GM12878 (cell line): Measurements from ENCODE around the gene HMOX1. TPM values are rescaled to one million over a fixed set of nuclear protein-coding genes. Genes with fewer than 3 reads are reported as not detected.

ENCODE experiments used
- BACH1 ChIP-seq: fragments of 450-650 bp; IDR thresholded peaks from 2 replicates; pipeline ENCODE4 v1.6.1; 2017; ENCODE audit warnings: mild to moderate bottlenecking, borderline replicate concordance
- BHLHE40 ChIP-seq, 2 experiments: fragments of 450-650 bp in 1 of 2; IDR thresholded peaks; 2 replicates each; pipeline ENCODE4 v1.6.1; 2011 to 2017; ENCODE audit warnings: low read depth in 2 of 2, borderline replicate concordance in 1 of 2, improper control_type of control experiment in 1 of 2, low read length in 1 of 2, mild to moderate bottlenecking in 1 of 2
- CBX3 ChIP-seq: fragments of 200-600 bp; sonication (generic); IDR thresholded peaks from 2 replicates; pipeline ENCODE4 v1.6.1; 2016; ENCODE audit warnings: low read depth, borderline replicate concordance
- E2F4 ChIP-seq: IDR thresholded peaks from 2 replicates; pipeline ENCODE4 v1.6.1; 2012; ENCODE audit warnings: low read depth, low read length, improper control_type of control experiment
- ESRRA ChIP-seq: IDR thresholded peaks from 2 replicates; pipeline ENCODE4 v1.6.1; 2012; ENCODE audit warnings: mild to moderate bottlenecking, low read length, improper control_type of control experiment
- ETV6 ChIP-seq, 2 experiments: fragments of 450-650 bp in 1 of 2; IDR thresholded peaks in 1 of 2; conservative IDR thresholded peaks in 1 of 2; 2 replicates each; pipeline ENCODE4 v1.6.1; 2014; ENCODE audit warnings: antibody characterized with exemption in 1 of 2, borderline replicate concordance in 1 of 2, low read depth in 1 of 2, mild to moderate bottlenecking in 1 of 2, moderate library complexity in 1 of 2
- GATAD2B ChIP-seq: fragments of 450-650 bp; conservative IDR thresholded peaks from 2 replicates; pipeline ENCODE4 v1.6.1; 2017; ENCODE audit warnings: low read depth, mild to moderate bottlenecking, moderate library complexity
- HDAC2 ChIP-seq: fragments of 200-600 bp; sonication (generic); IDR thresholded peaks from 2 replicates; pipeline ENCODE4 v1.6.1; 2017
- NRF1 ChIP-seq: conservative IDR thresholded peaks from 2 replicates; pipeline ENCODE4 v1.6.1; 2011; ENCODE audit warnings: mild to moderate bottlenecking, low read depth, low read length, improper control_type of control experiment
- RELA ChIP-seq: fragments of 450-650 bp; IDR thresholded peaks from 2 replicates; pipeline ENCODE4 v1.8.0; 2014; ENCODE audit warnings: borderline replicate concordance; ENCODE audit not compliant: partially characterized antibody
- SIN3A ChIP-seq: IDR thresholded peaks from 2 replicates; pipeline ENCODE4 v1.6.1; 2012; ENCODE audit warnings: low read depth, low read length, improper control_type of control experiment
- SMC3 ChIP-seq: IDR thresholded peaks from 2 replicates; pipeline ENCODE4 v1.6.1; 2011; ENCODE audit warnings: low read length, improper control_type of control experiment, borderline replicate concordance
- SREBF1 ChIP-seq: IDR thresholded peaks from 2 replicates; pipeline ENCODE4 v1.6.1; 2012; ENCODE audit warnings: mild to moderate bottlenecking, low read length
- YY1 ChIP-seq: IDR thresholded peaks from 2 replicates; pipeline ENCODE4 v1.6.1; 2011; ENCODE audit warnings: low read depth, mild to moderate bottlenecking, low read length
- ZBED1 ChIP-seq: IDR thresholded peaks from 2 replicates; pipeline ENCODE4 v1.6.1; 2016; ENCODE audit warnings: borderline replicate concordance
- ZNF622 ChIP-seq: fragments of 450-650 bp; IDR thresholded peaks from 2 replicates; pipeline ENCODE4 v1.6.1; 2017; ENCODE audit warnings: mild to moderate bottlenecking, inconsistent platforms
- ZSCAN29 ChIP-seq: fragments of 450-650 bp; IDR thresholded peaks from 2 replicates; pipeline ENCODE4 v1.6.1; 2017; ENCODE audit warnings: mild to moderate bottlenecking, moderate library complexity
- polyA plus RNA-seq, 11 experiments: library from polyadenylated mRNA; depleted of rRNA in 4 of 11; unstranded in 6 of 11; stranded (reverse) in 5 of 11; fragments of >200 nt; fragmentation: Nextera tagmentation in 4 of 11; fragmentation: Illumina TruSeq in 1 of 11; extraction: Ambion mirVana in 4 of 11; extraction: Trizol in 1 of 11; gene quantifications; 1 replicate in 1 of 11; 2 replicates in 10 of 11; pipeline versions ENCODE4 v1.2.1 to v1.2.3, GENCODE V29; 2011 to 2016; ENCODE audit warnings: inconsistent platforms in 2 of 11, missing spikeins in 2 of 11, low read depth in 1 of 11
- total RNA-seq, 4 experiments: library from RNA; depleted of rRNA in 3 of 4; stranded (reverse); fragments of >200 nt in 3 of 4; fragmentation: Illumina TruSeq in 1 of 4; extraction: Trizol in 1 of 4; gene quantifications; 2 replicates each; pipeline versions ENCODE4 v1.2.1 to v1.2.3, GENCODE V29; 2013 to 2021
- TF ChIP-seq, protein P1 (sequence below): IDR thresholded peaks from 2 replicates; pipeline ENCODE4 v1.6.1; 2012; ENCODE audit warnings: low read length, inconsistent platforms
- TF ChIP-seq, protein P2 (sequence below): fragments of 450-650 bp; IDR thresholded peaks from 2 replicates; pipeline ENCODE4 v1.6.1; 2017; ENCODE audit warnings: mild to moderate bottlenecking, moderate library complexity
- TF ChIP-seq, protein P3 (sequence below): fragments of 450-650 bp; IDR thresholded peaks from 2 replicates; pipeline ENCODE4 v1.6.1; 2017; ENCODE audit warnings: antibody characterized with exemption, mild to moderate bottlenecking, moderate library complexity

Gene HMOX1
- total and polyA plus RNA-seq, 10 of the 15 experiments (the other 5 are each of a cell fraction or from before 2014, with no cell fraction given): 1.5 to 36.7 (median 18.8) TPM

GRCh38 chr22:35399678-35400500, 19.0 kb downstream of the HMOX1 start, which contains the start of gene MCM5 (continued):
- TF ChIP-seq RELA (no peak), BHLHE40 (IDR thresholded peaks at IDR 0.05; ENCODE audit: borderline replicate concordance in 1 of 2, low read depth in 2 of 2, low read length in 1 of 2) (no peak), ETV6 (conservative IDR thresholded peaks at IDR 0.05 in 1 of 2, IDR thresholded peaks at IDR 0.05 in 1 of 2; ENCODE audit: borderline replicate concordance in 1 of 2, low read depth in 1 of 2) (0 out of 4 replicates have a peak, but pooled peaks of 1 of the 2 experiments have one; percentile 31), GATAD2B (peak; percentile 70; the same call in 1 of the 2 replicates), SMC3 (no peak), SIN3A (peak; percentile 92), ZBED1 (no peak), E2F4 (peak; percentile 87), NRF1 (no peak), CBX3 (no peak), BACH1 (no peak), ZNF622 (no peak), ZSCAN29 (no peak), HDAC2 (no peak), YY1 (peak; percentile 99), ESRRA (no peak), SREBF1 (no peak; the same call in 1 of the 2 replicates)
- TF ChIP-seq, protein P1, sequence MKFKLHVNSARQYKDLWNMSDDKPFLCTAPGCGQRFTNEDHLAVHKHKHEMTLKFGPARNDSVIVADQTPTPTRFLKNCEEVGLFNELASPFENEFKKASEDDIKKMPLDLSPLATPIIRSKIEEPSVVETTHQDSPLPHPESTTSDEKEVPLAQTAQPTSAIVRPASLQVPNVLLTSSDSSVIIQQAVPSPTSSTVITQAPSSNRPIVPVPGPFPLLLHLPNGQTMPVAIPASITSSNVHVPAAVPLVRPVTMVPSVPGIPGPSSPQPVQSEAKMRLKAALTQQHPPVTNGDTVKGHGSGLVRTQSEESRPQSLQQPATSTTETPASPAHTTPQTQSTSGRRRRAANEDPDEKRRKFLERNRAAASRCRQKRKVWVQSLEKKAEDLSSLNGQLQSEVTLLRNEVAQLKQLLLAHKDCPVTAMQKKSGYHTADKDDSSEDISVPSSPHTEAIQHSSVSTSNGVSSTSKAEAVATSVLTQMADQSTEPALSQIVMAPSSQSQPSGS: no peak
- TF ChIP-seq, protein P2, sequence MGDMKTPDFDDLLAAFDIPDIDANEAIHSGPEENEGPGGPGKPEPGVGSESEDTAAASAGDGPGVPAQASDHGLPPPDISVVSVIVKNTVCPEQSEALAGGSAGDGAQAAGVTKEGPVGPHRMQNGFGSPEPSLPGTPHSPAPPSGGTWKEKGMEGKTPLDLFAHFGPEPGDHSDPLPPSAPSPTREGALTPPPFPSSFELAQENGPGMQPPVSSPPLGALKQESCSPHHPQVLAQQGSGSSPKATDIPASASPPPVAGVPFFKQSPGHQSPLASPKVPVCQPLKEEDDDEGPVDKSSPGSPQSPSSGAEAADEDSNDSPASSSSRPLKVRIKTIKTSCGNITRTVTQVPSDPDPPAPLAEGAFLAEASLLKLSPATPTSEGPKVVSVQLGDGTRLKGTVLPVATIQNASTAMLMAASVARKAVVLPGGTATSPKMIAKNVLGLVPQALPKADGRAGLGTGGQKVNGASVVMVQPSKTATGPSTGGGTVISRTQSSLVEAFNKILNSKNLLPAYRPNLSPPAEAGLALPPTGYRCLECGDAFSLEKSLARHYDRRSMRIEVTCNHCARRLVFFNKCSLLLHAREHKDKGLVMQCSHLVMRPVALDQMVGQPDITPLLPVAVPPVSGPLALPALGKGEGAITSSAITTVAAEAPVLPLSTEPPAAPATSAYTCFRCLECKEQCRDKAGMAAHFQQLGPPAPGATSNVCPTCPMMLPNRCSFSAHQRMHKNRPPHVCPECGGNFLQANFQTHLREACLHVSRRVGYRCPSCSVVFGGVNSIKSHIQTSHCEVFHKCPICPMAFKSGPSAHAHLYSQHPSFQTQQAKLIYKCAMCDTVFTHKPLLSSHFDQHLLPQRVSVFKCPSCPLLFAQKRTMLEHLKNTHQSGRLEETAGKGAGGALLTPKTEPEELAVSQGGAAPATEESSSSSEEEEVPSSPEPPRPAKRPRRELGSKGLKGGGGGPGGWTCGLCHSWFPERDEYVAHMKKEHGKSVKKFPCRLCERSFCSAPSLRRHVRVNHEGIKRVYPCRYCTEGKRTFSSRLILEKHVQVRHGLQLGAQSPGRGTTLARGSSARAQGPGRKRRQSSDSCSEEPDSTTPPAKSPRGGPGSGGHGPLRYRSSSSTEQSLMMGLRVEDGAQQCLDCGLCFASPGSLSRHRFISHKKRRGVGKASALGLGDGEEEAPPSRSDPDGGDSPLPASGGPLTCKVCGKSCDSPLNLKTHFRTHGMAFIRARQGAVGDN: no peak
- TF ChIP-seq, protein P3, sequence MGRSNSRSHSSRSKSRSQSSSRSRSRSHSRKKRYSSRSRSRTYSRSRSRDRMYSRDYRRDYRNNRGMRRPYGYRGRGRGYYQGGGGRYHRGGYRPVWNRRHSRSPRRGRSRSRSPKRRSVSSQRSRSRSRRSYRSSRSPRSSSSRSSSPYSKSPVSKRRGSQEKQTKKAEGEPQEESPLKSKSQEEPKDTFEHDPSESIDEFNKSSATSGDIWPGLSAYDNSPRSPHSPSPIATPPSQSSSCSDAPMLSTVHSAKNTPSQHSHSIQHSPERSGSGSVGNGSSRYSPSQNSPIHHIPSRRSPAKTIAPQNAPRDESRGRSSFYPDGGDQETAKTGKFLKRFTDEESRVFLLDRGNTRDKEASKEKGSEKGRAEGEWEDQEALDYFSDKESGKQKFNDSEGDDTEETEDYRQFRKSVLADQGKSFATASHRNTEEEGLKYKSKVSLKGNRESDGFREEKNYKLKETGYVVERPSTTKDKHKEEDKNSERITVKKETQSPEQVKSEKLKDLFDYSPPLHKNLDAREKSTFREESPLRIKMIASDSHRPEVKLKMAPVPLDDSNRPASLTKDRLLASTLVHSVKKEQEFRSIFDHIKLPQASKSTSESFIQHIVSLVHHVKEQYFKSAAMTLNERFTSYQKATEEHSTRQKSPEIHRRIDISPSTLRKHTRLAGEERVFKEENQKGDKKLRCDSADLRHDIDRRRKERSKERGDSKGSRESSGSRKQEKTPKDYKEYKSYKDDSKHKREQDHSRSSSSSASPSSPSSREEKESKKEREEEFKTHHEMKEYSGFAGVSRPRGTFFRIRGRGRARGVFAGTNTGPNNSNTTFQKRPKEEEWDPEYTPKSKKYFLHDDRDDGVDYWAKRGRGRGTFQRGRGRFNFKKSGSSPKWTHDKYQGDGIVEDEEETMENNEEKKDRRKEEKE: no peak
